Liver (tissue), 9 donors: ENCODE results near the gene EFS. TPM values are rescaled to one million over a fixed set of nuclear protein-coding genes. Genes with fewer than 3 reads are reported as not detected.
A peak's percentile ranks its signal among the peaks of the same experiment; 100 is the strongest.

ENCODE experiments used
- DNase-seq: peaks from one replicate; pipeline ENCODE4 v3.0.0-alpha.2; 2017; ENCODE audit warnings: low spot score
- H3K27ac ChIP-seq, 2 donors: one replicate each; pipeline ENCODE4 v1.7.0; 2013; ENCODE audit warnings: inconsistent platforms in 2 of 2, low read length in 2 of 2, control low read depth in 1 of 2, low read depth in 1 of 2, mild to moderate bottlenecking in 1 of 2
- H3K27me3 ChIP-seq, 4 donors: one replicate each; pipeline versions ENCODE4 v1.6.1 to v1.7.0; 2013; ENCODE audit warnings: low read length in 3 of 4, inconsistent platforms in 1 of 4, mild to moderate bottlenecking in 1 of 4, moderate library complexity in 1 of 4; ENCODE audit not compliant: control insufficient read depth in 4 of 4, insufficient read depth in 4 of 4
- H3K36me3 ChIP-seq, 4 donors: one replicate each; pipeline versions ENCODE4 v1.6.1 to v1.7.0; 2013; ENCODE audit warnings: low read length in 3 of 4, mild to moderate bottlenecking in 3 of 4, low read depth in 1 of 4, moderate library complexity in 1 of 4; ENCODE audit not compliant: control insufficient read depth in 4 of 4, insufficient read depth in 3 of 4
- H3K4me1 ChIP-seq, 4 donors: one replicate each; pipeline versions ENCODE4 v1.6.1 to v1.7.0; 2013; ENCODE audit warnings: low read length in 3 of 4, mild to moderate bottlenecking in 3 of 4, moderate library complexity in 1 of 4; ENCODE audit not compliant: control insufficient read depth in 4 of 4, insufficient read depth in 4 of 4
- H3K4me3 ChIP-seq, 3 donors: one replicate each; pipeline versions ENCODE4 v1.6.1 to v1.7.0; 2013; ENCODE audit warnings: low read length in 3 of 3, control low read depth in 1 of 3, low read depth in 1 of 3, mild to moderate bottlenecking in 1 of 3
- H3K9ac ChIP-seq, 2 donors: one replicate each; pipeline ENCODE4 v1.7.0; 2013; ENCODE audit warnings: low read length in 2 of 2, mild to moderate bottlenecking in 2 of 2, moderate library complexity in 2 of 2, control low read depth in 1 of 2, low read depth in 1 of 2
- H3K9me3 ChIP-seq, 4 donors: one replicate each; pipeline versions ENCODE4 v1.6.1 to v1.7.0; 2013; ENCODE audit warnings: low read length in 3 of 4; ENCODE audit not compliant: control insufficient read depth in 4 of 4
- ATF3 ChIP-seq: IDR thresholded peaks from 2 replicates; pipeline ENCODE4 v1.6.1; 2016; ENCODE audit warnings: antibody characterized with exemption
- CTCF ChIP-seq: fragments of 150-350 bp; IDR thresholded peaks from 2 replicates; pipeline ENCODE4 v1.5.1; 2017; ENCODE audit warnings: improper control_type of control experiment, low read depth, low read length; ENCODE audit not compliant: missing input control
- EGR1 ChIP-seq, 2 donors: IDR thresholded peaks; 2 replicates each; pipeline ENCODE4 v1.6.1; 2016 to 2018; ENCODE audit warnings: antibody characterized with exemption in 2 of 2, low read depth in 2 of 2
- FOXA1 ChIP-seq: IDR thresholded peaks from 2 replicates; pipeline ENCODE4 v1.6.1; 2016; ENCODE audit warnings: antibody characterized with exemption
- FOXA2 ChIP-seq: IDR thresholded peaks from 2 replicates; pipeline ENCODE4 v1.6.1; 2016; ENCODE audit warnings: antibody characterized with exemption
- GABPA ChIP-seq, 2 donors: IDR thresholded peaks in 1 of 2; conservative IDR thresholded peaks in 1 of 2; 2 replicates each; pipeline ENCODE4 v1.6.1; 2016; ENCODE audit warnings: antibody characterized with exemption in 2 of 2, mild to moderate bottlenecking in 1 of 2, moderate library complexity in 1 of 2
- HNF4A ChIP-seq, 2 donors: conservative IDR thresholded peaks; 2 replicates each; pipeline ENCODE4 v1.6.1; 2016; ENCODE audit warnings: antibody characterized with exemption in 2 of 2, mild to moderate bottlenecking in 2 of 2
- HNF4G ChIP-seq: IDR thresholded peaks from 2 replicates; pipeline ENCODE4 v1.6.1; 2016; ENCODE audit warnings: antibody characterized with exemption
- JUND ChIP-seq, 2 donors: IDR thresholded peaks; 2 replicates each; pipeline ENCODE4 v1.6.1; 2016; ENCODE audit warnings: antibody characterized with exemption in 2 of 2
- MAX ChIP-seq: IDR thresholded peaks from 2 replicates; pipeline ENCODE4 v1.6.1; 2016; ENCODE audit warnings: antibody characterized with exemption
- NR2F2 ChIP-seq: IDR thresholded peaks from 2 replicates; pipeline ENCODE4 v1.6.1; 2016; ENCODE audit warnings: antibody characterized with exemption
- RAD21 ChIP-seq, 2 donors: IDR thresholded peaks; 2 replicates each; pipeline ENCODE4 v1.6.1; 2016; ENCODE audit warnings: antibody characterized with exemption in 2 of 2, mild to moderate bottlenecking in 2 of 2
- REST ChIP-seq: IDR thresholded peaks from 2 replicates; pipeline ENCODE4 v1.6.1; 2016; ENCODE audit warnings: antibody characterized with exemption, mild to moderate bottlenecking
- RXRA ChIP-seq, 2 donors: IDR thresholded peaks; 2 replicates each; pipeline ENCODE4 v1.6.1; 2017 to 2018; ENCODE audit warnings: antibody characterized with exemption in 2 of 2, mild to moderate bottlenecking in 1 of 2
- SP1 ChIP-seq: IDR thresholded peaks from 2 replicates; pipeline ENCODE4 v1.6.1; 2018; ENCODE audit warnings: antibody characterized with exemption, mild to moderate bottlenecking
- TAF1 ChIP-seq: conservative IDR thresholded peaks from 2 replicates; pipeline ENCODE4 v1.6.1; 2016; ENCODE audit warnings: antibody characterized with exemption, mild to moderate bottlenecking
- YY1 ChIP-seq: IDR thresholded peaks from 2 replicates; pipeline ENCODE4 v1.6.1; 2016; ENCODE audit warnings: antibody characterized with exemption, mild to moderate bottlenecking
- ZBTB33 ChIP-seq: IDR thresholded peaks from 2 replicates; pipeline ENCODE4 v1.6.1; 2016; ENCODE audit warnings: antibody characterized with exemption
- WGBS: extraction: QIAGEN DNeasy Blood & Tissue Kit; methylation state at CpG from one replicate; pipeline ENCODE4 v1.1.7; 2013; 5-methylcytosine and 5-hydroxymethylcytosine counted together
- polyA plus RNA-seq, 2 donors: library from polyadenylated mRNA; stranded (reverse) in 1 of 2; unstranded in 1 of 2; fragments of 200-250 nt in 1 of 2; fragments of >200 nt in 1 of 2; fragmentation: Nextera tagmentation in 1 of 2; extraction: Ambion mirVana in 1 of 2; gene quantifications; one replicate each; pipeline versions ENCODE4 v1.2.1 to v1.2.3, GENCODE V29; 2013 to 2015
- total RNA-seq, 2 donors: library from RNA; depleted of rRNA; stranded (reverse); fragments of >200 nt; gene quantifications; one replicate each; pipeline ENCODE4 v1.2.3, GENCODE V29; 2014
- donor health status: healthy.
- donor health status: healthy.
- donor health status: healthy.
- donor health status: healthy.
- donor health status: healthy.

The EFS gene
- total and polyA plus RNA-seq, 4 donors: 0.10 to 0.69 (median 0.54) TPM

GRCh38 chr14:23320584-23321571 is 44.1 kb downstream of the EFS start, which contains the start of gene PABPN1:
Gene PABPN1 (plus strand): TSS chr14:23321457. CDS start chr14:23321470, 13 bp downstream.
- Histone ChIP-seq H3K9me3 (no peaks in the 10 kb centered on the region), H3K4me1 (peaks cover 6 to 22% (median 12%) of the 10 kb centered on the region in 4 donors), H3K27me3 (no peaks in the 10 kb centered on the region), H3K36me3 (peaks cover 8 to 22% (median 21%) of the 10 kb centered on the region in 4 donors), H3K4me3 (peak within 1 kb of the TSS; percentile 92 to 96 (median 92)), H3K27ac (peak within 1 kb of the TSS; percentile 95 to 97), H3K9ac (peak within 1 kb of the TSS; percentile 91 to 95)
- peak; percentile 97 for DNase-seq
- TF ChIP-seq TAF1 (no peak), FOXA1 (peak; percentile 45), CTCF (no peak), RAD21 (IDR thresholded peaks at IDR 0.05) (peak in 1 of 2 donors; percentile 12), ZBTB33 (peak; percentile 93), MAX (peak; percentile 81), EGR1 (IDR thresholded peaks at IDR 0.05; ENCODE audit: low read depth in 2 of 2) (peak; percentile 9 to 11), JUND (IDR thresholded peaks at IDR 0.05) (peak; percentile 50 to 76), YY1 (peak; percentile 100), RXRA (IDR thresholded peaks at IDR 0.05) (peak; percentile 80 to 82), HNF4G (peak; percentile 79), FOXA2 (peak; percentile 54), ATF3 (peak; percentile 39), NR2F2 (peak; percentile 87), HNF4A (conservative IDR thresholded peaks at IDR 0.05) (peak; percentile 89 to 94), GABPA (IDR thresholded peaks at IDR 0.05 in 1 of 2, conservative IDR thresholded peaks at IDR 0.05 in 1 of 2) (peak; percentile 64 to 90), SP1 (peak; percentile 93), REST (peak; percentile 63)
- 4% methylated on average over 63 of the region's 63 CpGs for whole genome bisulfite sequencing
